22Rv1 (cell line): ENCODE data around the gene GPR25.
A peak's percentile ranks its signal among the peaks of the same experiment; 100 is the strongest.

Experiments used
- H3K27ac ChIP-seq: fragments of 450-650 bp; 2 replicates; pipeline ENCODE4 v1.5.1; 2017
- CTCF ChIP-seq: fragments of 450-650 bp; IDR thresholded peaks from 2 replicates; pipeline ENCODE4 v1.5.1; 2017; ENCODE audit warnings: mild to moderate bottlenecking
- ZFX ChIP-seq: fragments of 450-650 bp; IDR thresholded peaks from 2 replicates; pipeline ENCODE4 v1.6.1; 2017; ENCODE audit warnings: antibody characterized with exemption, borderline replicate concordance

GPR25 gene

GRCh38 chr1:200916152-200916551 lies 43.4 kb downstream of the GPR25 start:
- TF ChIP-seq CTCF (peak; percentile 50), ZFX (no peak)
- no peak overlapping the region for H3K27ac ChIP-seq

- peak overlapping the region; percentile 31; the same call in 1 of the 2 replicates for H3K27ac ChIP-seq
- TF ChIP-seq CTCF: no peak
- TF ChIP-seq ZFX: no peak
These were observed 43.9 kb downstream of the GPR25 start for GRCh38 chr1:200916681-200917080.

- peak overlapping the region; percentile 31; the same call in 1 of the 2 replicates for H3K27ac ChIP-seq
- TF ChIP-seq ZFX (no peak), CTCF (no peak)
These were observed 44.6 kb downstream of the GPR25 start for GRCh38 chr1:200917291-200917817.

GRCh38 chr1:200918006-200918405 lies 45.2 kb downstream of the GPR25 start:
- H3K27ac ChIP-seq: no peak overlapping the region
- TF ChIP-seq CTCF (no peak), ZFX (no peak)

GRCh38 chr1:200919386-200919785 lies 46.6 kb downstream of the GPR25 start:
- H3K27ac ChIP-seq: no peak overlapping the region
- TF ChIP-seq CTCF (no peak), ZFX (no peak)

- TF ChIP-seq ZFX (no peak), CTCF (no peak)
- H3K27ac ChIP-seq: no peak overlapping the region
These were observed 48.9 kb downstream of the GPR25 start for GRCh38 chr1:200921571-200922110.

GRCh38 chr1:200922406-200922805 lies 49.6 kb downstream of the GPR25 start:
- TF ChIP-seq ZFX (no peak), CTCF (no peak)
- no peak overlapping the region for H3K27ac ChIP-seq
